ENCODE results near the gene EPHA3. TPM values are rescaled to one million over a fixed set of nuclear protein-coding genes. Genes with fewer than 3 reads are reported as not detected.

The EPHA3 gene
- total RNA-seq, 2 donors from 2014 or later, result 3.5 to 10.2 TPM

- DNase-seq (ENCODE audit: low spot score) (no peak), ATAC-seq (ENCODE audit: insufficient number of reproducible peaks, low FRiP score, low read depth) (no peak)
- H3K27me3 ChIP-seq (replicated peaks; ENCODE audit: insufficient read depth), result no peaks in the 10 kb centered on the region
- TF ChIP-seq CTCF (IDR thresholded peaks at IDR 0.05), result no peak
- H3K4me3 ChIP-seq, result no peak overlapping the region
- no peaks in the 10 kb centered on the region for H3K9me3 ChIP-seq
- H3K27ac ChIP-seq, result no peak overlapping the region
- no peaks in the 10 kb centered on the region for H3K4me1 ChIP-seq (ENCODE audit: control insufficient read depth in 1 of 2, low read depth in 2 of 2)
- H3K36me3 ChIP-seq, result no peaks in the 10 kb centered on the region
These were observed 246.0 kb downstream of the EPHA3 start for GRCh38 chr3:89353465-89353864.

DNA sequence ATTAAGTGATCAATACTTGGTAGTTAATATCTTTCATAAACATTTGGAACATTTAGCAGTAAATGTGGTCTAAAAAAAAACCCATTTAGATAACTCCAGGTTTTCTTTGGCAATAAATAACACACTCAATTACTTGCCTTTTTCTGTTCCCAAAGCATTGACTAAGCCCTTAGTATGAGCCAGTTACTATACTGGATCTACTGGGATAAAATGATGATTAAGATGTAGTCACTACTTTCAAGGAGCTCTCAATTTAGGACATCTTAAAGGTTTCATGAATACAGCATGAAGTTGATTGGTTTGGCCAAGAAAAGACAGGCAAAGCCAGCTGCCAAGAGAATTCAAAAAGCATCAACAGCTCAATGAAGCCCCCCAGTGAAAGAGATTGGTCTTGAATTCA lies 250.9 kb downstream of the EPHA3 start:
- H3K4me3 ChIP-seq, result no peak overlapping the region
- DNase-seq (ENCODE audit: low spot score), result no peak
- TF ChIP-seq CTCF (IDR thresholded peaks at IDR 0.05), result no peak
- ATAC-seq (ENCODE audit: insufficient number of reproducible peaks, low FRiP score, low read depth), result no peak
- no peaks in the 10 kb centered on the region for H3K27me3 ChIP-seq (replicated peaks; ENCODE audit: insufficient read depth)
- no peaks in the 10 kb centered on the region for H3K9me3 ChIP-seq
- H3K36me3 ChIP-seq, result no peaks in the 10 kb centered on the region
- no peak overlapping the region for H3K27ac ChIP-seq
- H3K4me1 ChIP-seq (ENCODE audit: control insufficient read depth in 1 of 2, low read depth in 2 of 2), result no peaks in the 10 kb centered on the region

- ATAC-seq (ENCODE audit: insufficient number of reproducible peaks, low FRiP score, low read depth), result no peak
- no peak for DNase-seq (ENCODE audit: low spot score)
- Histone ChIP-seq H3K9me3 (no peaks in the 10 kb centered on the region), H3K27me3 (replicated peaks; ENCODE audit: insufficient read depth) (no peaks in the 10 kb centered on the region), H3K36me3 (no peaks in the 10 kb centered on the region), H3K4me3 (no peak overlapping the region), H3K27ac (no peak overlapping the region), H3K4me1 (ENCODE audit: control insufficient read depth in 1 of 2, low read depth in 2 of 2) (no peaks in the 10 kb centered on the region)
- no peak for TF ChIP-seq CTCF (IDR thresholded peaks at IDR 0.05)
These were observed 252.7 kb downstream of the EPHA3 start for GRCh38 chr3:89360156-89360555.

GRCh38 chr3:89362496-89362895 lies 255.1 kb downstream of the EPHA3 start:
- no peaks in the 10 kb centered on the region for H3K4me1 ChIP-seq (ENCODE audit: control insufficient read depth in 1 of 2, low read depth in 2 of 2)
- DNase-seq (ENCODE audit: low spot score) (no peak), ATAC-seq (ENCODE audit: insufficient number of reproducible peaks, low FRiP score, low read depth) (no peak)
- no peaks in the 10 kb centered on the region for H3K27me3 ChIP-seq (replicated peaks; ENCODE audit: insufficient read depth)
- no peak overlapping the region for H3K27ac ChIP-seq
- TF ChIP-seq CTCF (IDR thresholded peaks at IDR 0.05), result no peak
- no peaks in the 10 kb centered on the region for H3K9me3 ChIP-seq
- H3K4me3 ChIP-seq, result no peak overlapping the region
- no peaks in the 10 kb centered on the region for H3K36me3 ChIP-seq

DNA sequence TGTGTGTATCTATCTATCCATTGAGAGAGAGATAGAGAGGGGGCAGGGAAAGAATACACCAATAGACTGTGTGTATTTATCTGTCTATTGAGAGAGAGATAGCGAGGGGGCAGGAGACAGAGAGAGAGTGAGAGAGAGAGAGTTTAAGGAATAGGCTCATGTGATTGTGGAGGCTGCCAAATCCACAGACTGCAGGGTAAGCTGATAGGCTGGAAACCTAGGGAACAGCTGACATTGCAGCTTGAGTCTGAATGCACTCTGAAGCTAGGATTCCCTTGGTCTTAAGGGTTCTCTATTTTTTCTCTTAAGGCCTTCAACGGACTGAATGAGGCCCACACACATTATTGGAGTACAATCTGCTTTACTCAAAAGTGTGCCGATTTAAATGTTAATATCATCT lies 255.8 kb downstream of the EPHA3 start:
- ATAC-seq (ENCODE audit: insufficient number of reproducible peaks, low FRiP score, low read depth) (no peak), DNase-seq (ENCODE audit: low spot score) (no peak)
- no peaks in the 10 kb centered on the region for H3K27me3 ChIP-seq (replicated peaks; ENCODE audit: insufficient read depth)
- H3K9me3 ChIP-seq, result no peaks in the 10 kb centered on the region
- no peak overlapping the region for H3K27ac ChIP-seq
- no peak for TF ChIP-seq CTCF (IDR thresholded peaks at IDR 0.05)
- H3K36me3 ChIP-seq, result no peaks in the 10 kb centered on the region
- no peaks in the 10 kb centered on the region for H3K4me1 ChIP-seq (ENCODE audit: control insufficient read depth in 1 of 2, low read depth in 2 of 2)
- H3K4me3 ChIP-seq, result no peak overlapping the region

All from thoracic aorta (tissue), 2 donors.